ENCODE measurements around the gene HOXA5. TPM values are rescaled to one million over a fixed set of nuclear protein-coding genes. Genes with fewer than 3 reads are reported as not detected.

HOXA5 gene
- total RNA-seq, 1 experiment from 2014 or later, result not detected

- H3K4me3 Mint-ChIP-seq, result peak within 1 kb of the TSS; percentile 46 to 66; a peak in 4 of 5 replicates
- no CpG with 5 or more reads among the region's 67 CpGs for WGBS (ENCODE audit: extremely low coverage, insufficient read length, low lambda C conversion rate)
- no peak within 1 kb of the TSS for H3K9ac ChIP-seq (ENCODE audit: extremely low read depth, insufficient read length, low read length)
Measured at GRCh38 chr7:27130540-27131389, 12.7 kb downstream of the HOXA5 start, which contains the start of gene HOXA4. Gene HOXA4 (minus strand): TSS chr7:27130757. CDS start chr7:27130733, 24 bp downstream.

More at GRCh38 chr7:27130540-27131389, 12.7 kb downstream of the HOXA5 start, which contains the start of gene HOXA4:
- Histone ChIP-seq H3K27me3 (ENCODE audit: insufficient read depth, low read length) (peaks cover 95% of the 10 kb centered on the region), H4K91ac (ENCODE audit: insufficient read length, low read depth, low read length) (no peak within 1 kb of the TSS), H4K8ac (replicated peaks; ENCODE audit: insufficient read length, low read depth, low read length) (no peak within 1 kb of the TSS), H2AFZ (ENCODE audit: low read length) (no peak within 1 kb of the TSS), H3K56ac (ENCODE audit: insufficient read length, low read depth, low read length) (no peak within 1 kb of the TSS), H3K23ac (ENCODE audit: insufficient read length, low read depth, low read length) (no peak within 1 kb of the TSS), H2BK20ac (ENCODE audit: low read depth, low read length, poor library complexity, severe bottlenecking) (no peak within 1 kb of the TSS), H3K79me2 (ENCODE audit: insufficient read depth, low read length) (no peaks in the 10 kb centered on the region), H4K20me1 (ENCODE audit: control insufficient read depth, insufficient read depth, insufficient read length) (peaks cover 3% of the 10 kb centered on the region), H2BK120ac (ENCODE audit: low read depth, low read length, poor library complexity, severe bottlenecking) (no peak within 1 kb of the TSS), H3K79me1 (ENCODE audit: insufficient read depth, low read depth, low read length, poor library complexity, severe bottlenecking) (no peaks in the 10 kb centered on the region), H2AK5ac (ENCODE audit: insufficient read length, low read length) (no peak within 1 kb of the TSS), H3K18ac (ENCODE audit: insufficient read length, low read depth, low read length) (no peak within 1 kb of the TSS), H3K27ac (ENCODE audit: insufficient read length, low read depth, low read length) (no peak within 1 kb of the TSS), H4K5ac (ENCODE audit: insufficient read length, low read depth, low read length) (no peak within 1 kb of the TSS), H3T11ph (ENCODE audit: low read length) (no peak within 1 kb of the TSS), H3K9me3 (ENCODE audit: control insufficient read depth, low read depth, low read length) (no peaks in the 10 kb centered on the region), H3K23me2 (ENCODE audit: insufficient read length, low read depth, low read length, poor library complexity, severe bottlenecking) (no peaks in the 10 kb centered on the region), H3K4me1 (ENCODE audit: insufficient read depth, low read length) (no peaks in the 10 kb centered on the region), H3K4ac (ENCODE audit: low read depth, low read length) (no peak within 1 kb of the TSS), H3K14ac (ENCODE audit: insufficient read depth, low read length) (no peak within 1 kb of the TSS), H3K4me2 (ENCODE audit: insufficient read depth, insufficient read length, low read length) (peak within 1 kb of the TSS; percentile 20), H2BK15ac (ENCODE audit: low read depth, low read length) (no peak within 1 kb of the TSS), H2BK12ac (ENCODE audit: insufficient read length, low read depth, low read length) (no peak within 1 kb of the TSS), H2BK5ac (ENCODE audit: insufficient read length, low read length) (no peak within 1 kb of the TSS)
- Mint-ChIP-seq H3K27ac (no peak within 1 kb of the TSS), H3K9me3 (peaks cover 0 to 10% of the 10 kb centered on the region in 2 experiments; a peak in 2 of 5 replicates), H3K36me3 (ENCODE audit: insufficient read depth in 1 of 3, low read depth in 3 of 3) (no peaks in the 10 kb centered on the region; a peak in 1 of 7 replicates), H3K4me1 (no peaks in the 10 kb centered on the region), H3K27me3 (ENCODE audit: low read depth) (peaks cover 97% of the 10 kb centered on the region)
- TF ChIP-seq, protein P1, sequence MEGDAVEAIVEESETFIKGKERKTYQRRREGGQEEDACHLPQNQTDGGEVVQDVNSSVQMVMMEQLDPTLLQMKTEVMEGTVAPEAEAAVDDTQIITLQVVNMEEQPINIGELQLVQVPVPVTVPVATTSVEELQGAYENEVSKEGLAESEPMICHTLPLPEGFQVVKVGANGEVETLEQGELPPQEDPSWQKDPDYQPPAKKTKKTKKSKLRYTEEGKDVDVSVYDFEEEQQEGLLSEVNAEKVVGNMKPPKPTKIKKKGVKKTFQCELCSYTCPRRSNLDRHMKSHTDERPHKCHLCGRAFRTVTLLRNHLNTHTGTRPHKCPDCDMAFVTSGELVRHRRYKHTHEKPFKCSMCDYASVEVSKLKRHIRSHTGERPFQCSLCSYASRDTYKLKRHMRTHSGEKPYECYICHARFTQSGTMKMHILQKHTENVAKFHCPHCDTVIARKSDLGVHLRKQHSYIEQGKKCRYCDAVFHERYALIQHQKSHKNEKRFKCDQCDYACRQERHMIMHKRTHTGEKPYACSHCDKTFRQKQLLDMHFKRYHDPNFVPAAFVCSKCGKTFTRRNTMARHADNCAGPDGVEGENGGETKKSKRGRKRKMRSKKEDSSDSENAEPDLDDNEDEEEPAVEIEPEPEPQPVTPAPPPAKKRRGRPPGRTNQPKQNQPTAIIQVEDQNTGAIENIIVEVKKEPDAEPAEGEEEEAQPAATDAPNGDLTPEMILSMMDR (conservative IDR thresholded peaks at IDR 0.05), result no peak
- DNase-seq, result peak; percentile 88

Measured in H9 (cell line).